GM21737 (cell line): Measurements from ENCODE around the gene ZNF366.

Experiments used
- ATAC-seq: cut with Tn5 transposase; IDR thresholded peaks from one replicate; pipeline ENCODE4 v1.9.1; 2021; ENCODE audit warnings: mild to moderate bottlenecking, moderate library complexity; ENCODE audit not compliant: unreplicated experiment

ZNF366 gene

DNA sequence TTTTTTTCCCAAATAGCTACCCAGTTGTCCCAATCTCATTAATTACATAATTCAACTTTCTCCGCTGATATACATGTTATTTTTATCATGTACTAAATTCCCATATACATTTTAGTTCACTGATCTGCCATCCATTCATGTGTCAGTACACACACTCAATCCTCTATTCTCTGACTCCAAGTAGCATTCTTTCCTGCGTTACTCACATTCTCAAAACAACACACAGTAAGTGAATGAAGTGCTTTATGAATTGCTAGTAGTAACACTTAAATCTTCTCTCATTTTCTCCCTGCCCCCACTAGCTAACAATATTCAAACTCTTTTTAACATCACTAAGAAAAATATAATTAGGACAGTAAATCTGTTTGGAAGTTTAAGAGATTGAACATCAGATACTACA lies 8.9 kb downstream of the ZNF366 start:
- ATAC-seq: no peak

GRCh38 chr5:72497823-72498222 lies 9.4 kb downstream of the ZNF366 start:
- no peak for ATAC-seq

DNA sequence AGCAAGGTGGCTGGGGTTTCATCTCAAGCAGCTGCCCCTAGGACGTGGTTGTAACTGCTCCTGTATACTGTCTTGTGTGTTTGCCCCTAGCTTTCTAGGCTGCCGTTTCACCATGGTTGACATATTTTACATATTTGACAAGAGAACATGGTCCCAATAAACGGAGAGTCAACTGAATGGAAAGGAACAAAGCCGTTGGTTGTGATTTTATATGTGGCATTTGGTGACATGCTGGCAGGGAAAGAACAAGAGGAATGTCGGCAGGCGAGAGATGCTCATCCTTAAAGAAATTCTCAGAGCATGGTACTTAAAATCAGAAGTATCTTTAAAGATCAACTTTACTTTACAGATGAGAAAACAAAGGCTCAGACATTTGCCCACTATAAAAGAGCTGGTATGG lies 11.8 kb downstream of the ZNF366 start:
- no peak for ATAC-seq

DNA sequence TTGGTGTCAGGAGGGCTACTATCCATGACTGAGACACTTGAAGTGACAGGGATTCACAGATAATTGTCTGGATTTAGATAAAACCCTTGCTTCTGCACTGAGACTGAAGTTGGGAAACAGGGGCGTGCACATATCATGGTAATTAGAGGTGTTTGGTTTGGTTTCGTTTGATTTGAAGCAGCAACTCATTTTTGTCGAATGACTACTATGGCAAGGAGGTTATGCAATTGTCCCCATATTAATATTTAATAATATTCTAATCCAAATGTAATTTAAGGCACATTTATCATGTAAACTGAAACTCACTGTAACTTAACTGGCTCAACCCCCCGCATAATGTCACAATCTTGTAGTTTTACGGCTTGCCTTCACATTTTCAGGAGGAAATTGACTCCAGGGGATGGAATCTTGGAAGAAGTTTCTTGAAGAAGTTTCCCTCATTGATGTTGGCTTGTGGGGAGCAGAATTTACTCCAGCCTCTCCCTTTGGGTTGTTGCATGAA lies 12.5 kb downstream of the ZNF366 start:
- ATAC-seq: no peak

DNA sequence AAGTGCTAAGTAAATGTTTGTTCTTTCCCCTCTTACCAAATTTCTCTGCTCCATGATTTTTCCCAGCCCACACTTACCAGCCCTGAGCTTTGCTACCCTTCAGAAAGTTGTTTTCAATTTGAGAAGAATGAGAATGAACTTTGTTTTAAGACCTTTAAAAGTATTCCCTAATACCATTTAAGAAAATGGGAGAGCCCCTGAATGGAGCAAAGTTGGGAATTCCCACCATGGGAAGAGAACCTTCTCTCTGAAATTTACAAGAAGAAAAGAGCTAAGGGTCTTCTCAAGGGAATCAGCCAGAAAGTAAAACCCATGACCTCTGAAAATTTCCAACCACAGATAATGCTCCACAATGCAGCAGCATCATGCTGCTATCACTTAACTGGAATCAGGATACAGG lies 17.7 kb downstream of the ZNF366 start:
- ATAC-seq: no peak

GRCh38 chr5:72488756-72489155 lies 18.5 kb downstream of the ZNF366 start:
- no peak for ATAC-seq

- ATAC-seq: no peak
Measured at GRCh38 chr5:72487177-72487576, 20.0 kb downstream of the ZNF366 start.

DNA sequence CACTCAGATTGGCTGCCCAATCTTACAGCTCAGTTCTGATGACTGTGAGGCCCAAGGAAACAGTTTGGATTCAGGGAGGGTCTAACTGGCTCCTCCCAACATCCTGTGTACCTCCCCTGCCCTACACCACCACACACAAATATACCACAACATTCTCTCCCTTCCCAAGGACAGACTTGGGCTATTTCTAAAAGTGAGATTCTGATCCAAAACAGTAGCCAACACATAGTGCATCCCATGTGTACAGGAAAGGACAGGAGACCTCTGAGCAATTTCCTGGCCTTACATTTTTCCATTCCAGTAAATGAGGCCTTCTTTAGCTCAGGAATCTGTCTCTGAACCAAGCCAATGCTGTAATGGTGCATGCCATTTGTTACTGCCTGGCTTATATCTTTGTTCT lies 20.8 kb downstream of the ZNF366 start:
- no peak for ATAC-seq

- ATAC-seq: no peak
Measured at GRCh38 chr5:72485430-72485974, 21.7 kb downstream of the ZNF366 start.

- no peak for ATAC-seq
Measured at GRCh38 chr5:72482046-72482445, 25.2 kb downstream of the ZNF366 start.

DNA sequence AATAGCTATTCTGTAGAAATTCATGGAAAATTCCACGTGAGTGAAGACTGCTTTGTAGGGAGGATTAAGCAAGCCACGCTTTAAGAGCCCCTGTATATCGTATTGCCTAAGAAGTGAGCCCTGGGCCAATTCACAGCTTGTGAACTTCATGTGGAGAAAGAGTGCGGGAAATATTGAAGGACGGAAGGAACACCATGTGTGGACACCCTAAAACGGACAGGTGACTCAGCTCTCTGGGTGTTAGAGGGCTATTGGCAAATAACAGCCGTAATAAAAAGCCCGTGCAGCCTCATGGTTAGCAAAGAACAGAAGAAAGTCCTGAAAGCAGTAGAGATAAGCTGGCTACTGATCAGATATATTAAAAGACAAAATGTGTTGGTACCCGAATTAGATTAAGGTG lies 26.4 kb downstream of the ZNF366 start:
- no peak for ATAC-seq

DNA sequence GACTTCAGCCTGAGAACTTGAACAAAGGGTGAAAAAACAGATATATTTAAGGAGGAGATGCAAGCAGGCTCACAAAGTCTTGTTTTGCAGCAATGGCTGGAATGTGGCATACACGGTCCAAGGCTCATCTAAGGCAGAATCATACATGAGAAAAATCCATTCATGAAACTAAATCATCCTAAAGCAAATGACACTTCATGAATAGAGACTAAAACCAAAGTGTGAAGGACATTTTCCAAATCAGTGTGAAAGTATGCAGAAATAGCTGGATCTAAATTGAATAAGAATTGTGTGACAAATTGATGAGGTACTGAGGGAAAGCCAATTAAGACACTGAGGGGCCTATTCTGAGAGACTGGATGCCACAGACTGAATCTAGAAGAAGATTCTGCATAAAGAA lies 27.3 kb downstream of the ZNF366 start:
- ATAC-seq: no peak

GRCh38 chr5:72478684-72479083 lies 28.5 kb downstream of the ZNF366 start:
- no peak for ATAC-seq

- no peak for ATAC-seq
Measured at GRCh38 chr5:72478276-72478675, 28.9 kb downstream of the ZNF366 start.

DNA sequence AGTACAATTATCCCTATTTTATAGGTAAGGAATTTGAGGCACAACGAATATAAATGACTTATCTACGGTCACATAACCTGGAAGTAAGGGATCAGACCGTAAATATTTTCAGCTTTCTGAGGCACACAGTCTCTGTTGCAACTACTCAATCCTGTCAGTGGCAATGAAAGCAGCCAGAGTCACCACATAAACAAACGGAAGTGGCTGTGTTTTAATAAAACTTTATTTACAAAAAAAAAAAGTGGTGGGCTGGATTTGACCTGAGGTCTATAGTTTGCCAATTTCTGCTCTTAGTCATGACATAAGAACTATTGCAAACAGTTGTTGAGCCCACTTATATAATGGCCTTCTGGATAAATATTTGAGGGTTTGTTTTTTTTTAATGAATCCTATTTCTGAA lies 29.6 kb downstream of the ZNF366 start:
- ATAC-seq: no peak

- no peak for ATAC-seq
Measured at GRCh38 chr5:72477176-72477575, 30.0 kb downstream of the ZNF366 start.

- no peak for ATAC-seq
Measured at GRCh38 chr5:72476721-72477120, 30.5 kb downstream of the ZNF366 start.

DNA sequence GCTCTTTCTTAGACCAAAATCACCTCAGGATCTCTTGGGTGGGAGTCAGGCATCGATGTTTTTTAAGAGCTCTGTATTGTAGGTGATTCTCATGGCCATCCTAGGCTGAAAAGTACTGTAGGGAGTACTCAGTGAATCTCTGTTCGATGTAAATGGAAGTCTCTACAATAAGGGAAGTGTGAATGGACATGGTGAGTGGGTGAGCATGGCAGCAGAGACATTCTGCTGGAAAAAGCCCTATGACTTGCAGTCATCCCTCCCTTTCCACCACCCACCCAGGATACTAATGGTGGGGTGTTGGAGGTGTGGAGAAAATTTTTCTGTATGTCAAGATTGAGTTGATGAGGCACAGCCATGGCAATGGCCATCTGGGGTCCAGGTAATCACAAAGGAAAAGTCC lies 30.9 kb downstream of the ZNF366 start:
- no peak for ATAC-seq

DNA sequence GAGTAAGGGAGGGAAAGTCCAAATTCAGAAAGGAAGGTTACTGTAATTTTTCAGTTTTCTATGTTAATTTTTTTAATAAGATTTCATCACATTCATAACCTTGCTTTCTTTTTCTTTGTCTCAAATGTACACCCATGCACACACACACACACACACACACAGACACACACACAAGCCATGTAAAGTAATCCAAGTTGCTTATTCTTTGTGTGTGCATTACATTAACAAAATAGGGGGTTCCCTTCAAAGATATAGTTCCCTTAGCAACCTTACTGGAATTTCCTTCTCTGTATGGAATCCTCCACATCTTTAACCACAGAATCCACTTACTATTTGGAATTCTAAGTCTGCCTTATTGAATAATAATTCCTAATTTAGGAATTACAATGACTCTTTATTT lies 32.7 kb downstream of the ZNF366 start:
- ATAC-seq: no peak

GRCh38 chr5:72474046-72474500 lies 33.1 kb downstream of the ZNF366 start:
- ATAC-seq: no peak

DNA sequence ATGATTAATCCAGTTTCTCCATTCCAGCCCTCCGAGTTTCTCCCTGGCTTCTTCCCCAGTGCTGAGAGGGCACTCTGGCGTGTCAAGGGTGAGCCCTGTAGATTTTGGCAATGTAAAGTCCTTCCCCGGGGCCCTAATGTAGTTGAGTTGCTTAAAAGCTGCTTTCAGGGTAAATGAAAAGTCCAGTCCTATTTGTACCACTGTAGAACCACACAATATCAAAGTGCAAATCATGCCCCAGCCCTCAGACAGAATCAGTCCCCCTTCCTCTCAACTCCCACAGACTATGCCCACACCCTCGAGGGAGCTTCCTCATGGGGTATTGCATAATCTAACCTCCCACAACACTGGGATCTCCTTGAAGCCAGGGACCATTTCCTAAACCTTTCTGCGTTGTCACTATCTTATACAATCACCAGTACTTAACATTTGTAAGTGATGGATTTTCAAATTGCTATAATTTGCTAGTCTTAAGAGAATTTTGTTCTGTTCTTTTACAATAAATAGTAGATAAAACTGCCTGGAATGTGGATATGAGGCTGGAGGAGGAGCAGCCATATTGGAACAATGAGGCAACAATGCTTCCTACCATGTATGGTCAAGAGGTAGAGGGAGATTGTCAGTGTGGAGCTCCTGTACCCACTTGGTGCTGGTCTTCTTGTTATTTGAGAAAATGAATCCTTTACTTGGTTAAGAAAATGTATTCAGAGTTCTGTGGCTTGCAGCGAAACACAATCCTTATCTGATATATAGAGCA lies 34.4 kb downstream of the ZNF366 start:
- ATAC-seq: no peak

GRCh38 chr5:72472031-72472430 lies 35.2 kb downstream of the ZNF366 start:
- ATAC-seq: no peak

- no peak for ATAC-seq
Measured at GRCh38 chr5:72470826-72471225, 36.4 kb downstream of the ZNF366 start.
